H1 (cell line): ENCODE results near the gene IDH3A. TPM values are rescaled to one million over a fixed set of nuclear protein-coding genes. Genes with fewer than 3 reads are reported as not detected.

ENCODE experiments used
- CTCF ChIP-seq, 3 experiments: IDR thresholded peaks; 1 replicate in 2 of 3; 2 replicates in 1 of 3; pipeline versions ENCODE4 v1.5.1 to v1.6.1; 2011; ENCODE audit warnings: low read length in 3 of 3, mild to moderate bottlenecking in 3 of 3, inconsistent platforms in 2 of 3, low read depth in 1 of 3, moderate library complexity in 1 of 3; ENCODE audit not compliant: insufficient read depth in 1 of 3; ENCODE audit errors: control extremely low read depth in 1 of 3
- SRF ChIP-seq: IDR thresholded peaks from 2 replicates; pipeline ENCODE4 v1.6.1; 2011; ENCODE audit warnings: mild to moderate bottlenecking, low read depth, low read length, moderate library complexity
- polyA plus RNA-seq, 7 experiments: library from polyadenylated mRNA; depleted of rRNA in 3 of 7; stranded (reverse) in 5 of 7; unstranded in 2 of 7; fragments of >200 nt in 5 of 7; fragments of 200-250 nt in 2 of 7; gene quantifications; 1 replicate in 5 of 7; 2 replicates in 1 of 7; 4 replicates in 1 of 7; pipeline versions ENCODE4 v1.2.1 to v1.2.3, GENCODE V29; 2011 to 2013; ENCODE audit warnings: missing spikeins in 2 of 7, mixed read lengths in 2 of 7
- total RNA-seq: library from RNA; stranded (reverse); fragmentation: NEBNext Ultra II Directional; extraction: Animal tissue kit (Norgen Biotek cat#: 25700); gene quantifications from 2 replicates; pipeline ENCODE4 v1.2.1, GENCODE V29; 2021

The IDH3A gene
- total and polyA plus RNA-seq, 2 of the 8 experiments (the other 6 are each of a cell fraction or from before 2014, with no cell fraction given) = 23.4 to 36.8 TPM

GRCh38 chr15:78179286-78179840 is 30.2 kb downstream of the IDH3A start (continued):
- TF ChIP-seq SRF (no peak), CTCF (IDR thresholded peaks at IDR 0.05; ENCODE audit: control extremely low read depth in 1 of 3, insufficient read depth in 1 of 3, low read depth in 1 of 3, low read length in 3 of 3) (no peak)
